NCI-H446 treated with DMSO at 0.1 percent for 48 hours (cell line): Measurements from ENCODE around the gene MCF2L.

Experiments used
- DNase-seq: peaks from one replicate; lab custom pipeline; 2025; lab: John Stamatoyannopoulos, UW

The MCF2L gene

GRCh38 chr13:113114511-113115362 is 145.7 kb downstream of the MCF2L start:
- DNase-seq: no peak

GRCh38 chr13:113115363-113116205 is 146.6 kb downstream of the MCF2L start:
- DNase-seq: no peak

- no peak for DNase-seq
These were observed 147.3 kb downstream of the MCF2L start for GRCh38 chr13:113116206-113116800.

- no peak for DNase-seq
These were observed 147.9 kb downstream of the MCF2L start for GRCh38 chr13:113116871-113117271.

DNA sequence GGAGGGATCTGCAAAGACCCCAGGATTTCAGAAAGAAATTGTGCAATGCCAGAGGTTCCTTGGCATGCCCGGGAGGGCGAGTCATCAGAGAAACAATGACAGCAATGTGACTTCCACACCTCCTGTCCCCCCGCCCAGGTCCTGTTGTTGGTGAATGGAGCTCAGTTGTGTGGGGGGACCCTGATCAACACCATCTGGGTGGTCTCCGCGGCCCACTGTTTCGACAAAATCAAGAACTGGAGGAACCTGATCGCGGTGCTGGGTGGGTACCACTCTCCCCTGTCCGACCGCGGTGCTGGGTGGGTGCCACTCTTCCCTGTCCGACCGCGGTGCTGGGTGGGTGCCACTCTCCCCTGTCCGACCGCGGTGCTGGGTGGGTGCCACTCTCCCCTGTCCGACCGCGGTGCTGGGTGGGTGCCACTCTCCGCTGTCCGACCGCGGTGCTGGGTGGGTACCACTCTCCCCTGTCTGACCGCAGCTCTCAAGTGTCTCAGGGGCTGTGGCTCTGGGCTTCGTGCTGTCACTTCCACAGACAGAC is 148.4 kb downstream of the MCF2L start:
- no peak for DNase-seq

DNA sequence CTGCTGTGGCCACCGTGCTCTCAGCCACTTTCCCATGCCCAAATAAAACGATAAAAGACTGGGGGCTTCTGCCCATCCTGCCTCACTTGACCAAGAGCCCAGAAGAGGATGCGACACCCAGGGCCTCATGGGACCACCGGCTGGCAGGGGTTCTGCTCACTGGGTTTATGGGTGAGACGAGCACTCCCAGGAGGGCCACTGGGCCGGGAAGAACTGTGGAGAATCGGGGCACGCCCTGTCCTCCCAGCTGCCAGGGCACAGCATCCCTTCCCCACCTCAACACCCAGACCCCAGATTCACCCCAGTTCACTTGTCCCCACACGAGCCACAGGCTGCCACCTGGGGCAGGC is 148.9 kb downstream of the MCF2L start:
- DNase-seq: no peak

DNA sequence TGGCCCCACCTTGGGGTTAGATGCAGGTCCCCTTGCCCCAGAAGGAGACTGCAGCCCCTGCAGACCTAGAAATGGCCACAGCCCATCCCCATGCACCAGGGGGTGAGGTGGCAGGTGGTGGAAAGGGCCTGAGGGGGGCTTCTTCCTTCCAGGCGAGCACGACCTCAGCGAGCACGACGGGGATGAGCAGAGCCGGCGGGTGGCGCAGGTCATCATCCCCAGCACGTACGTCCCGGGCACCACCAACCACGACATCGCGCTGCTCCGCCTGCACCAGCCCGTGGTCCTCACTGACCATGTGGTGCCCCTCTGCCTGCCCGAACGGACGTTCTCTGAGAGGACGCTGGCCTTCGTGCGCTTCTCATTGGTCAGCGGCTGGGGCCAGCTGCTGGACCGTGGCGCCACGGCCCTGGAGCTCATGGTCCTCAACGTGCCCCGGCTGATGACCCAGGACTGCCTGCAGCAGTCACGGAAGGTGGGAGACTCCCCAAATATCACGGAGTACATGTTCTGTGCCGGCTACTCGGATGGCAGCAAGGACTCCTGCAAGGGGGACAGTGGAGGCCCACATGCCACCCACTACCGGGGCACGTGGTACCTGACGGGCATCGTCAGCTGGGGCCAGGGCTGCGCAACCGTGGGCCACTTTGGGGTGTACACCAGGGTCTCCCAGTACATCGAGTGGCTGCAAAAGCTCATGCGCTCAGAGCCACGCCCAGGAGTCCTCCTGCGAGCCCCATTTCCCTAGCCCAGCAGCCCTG is 149.4 kb downstream of the MCF2L start:
- no peak for DNase-seq

GRCh38 chr13:113119166-113119821 is 150.3 kb downstream of the MCF2L start:
- DNase-seq: no peak

- no peak for DNase-seq
These were observed 150.8 kb downstream of the MCF2L start for GRCh38 chr13:113119822-113120189.

DNA sequence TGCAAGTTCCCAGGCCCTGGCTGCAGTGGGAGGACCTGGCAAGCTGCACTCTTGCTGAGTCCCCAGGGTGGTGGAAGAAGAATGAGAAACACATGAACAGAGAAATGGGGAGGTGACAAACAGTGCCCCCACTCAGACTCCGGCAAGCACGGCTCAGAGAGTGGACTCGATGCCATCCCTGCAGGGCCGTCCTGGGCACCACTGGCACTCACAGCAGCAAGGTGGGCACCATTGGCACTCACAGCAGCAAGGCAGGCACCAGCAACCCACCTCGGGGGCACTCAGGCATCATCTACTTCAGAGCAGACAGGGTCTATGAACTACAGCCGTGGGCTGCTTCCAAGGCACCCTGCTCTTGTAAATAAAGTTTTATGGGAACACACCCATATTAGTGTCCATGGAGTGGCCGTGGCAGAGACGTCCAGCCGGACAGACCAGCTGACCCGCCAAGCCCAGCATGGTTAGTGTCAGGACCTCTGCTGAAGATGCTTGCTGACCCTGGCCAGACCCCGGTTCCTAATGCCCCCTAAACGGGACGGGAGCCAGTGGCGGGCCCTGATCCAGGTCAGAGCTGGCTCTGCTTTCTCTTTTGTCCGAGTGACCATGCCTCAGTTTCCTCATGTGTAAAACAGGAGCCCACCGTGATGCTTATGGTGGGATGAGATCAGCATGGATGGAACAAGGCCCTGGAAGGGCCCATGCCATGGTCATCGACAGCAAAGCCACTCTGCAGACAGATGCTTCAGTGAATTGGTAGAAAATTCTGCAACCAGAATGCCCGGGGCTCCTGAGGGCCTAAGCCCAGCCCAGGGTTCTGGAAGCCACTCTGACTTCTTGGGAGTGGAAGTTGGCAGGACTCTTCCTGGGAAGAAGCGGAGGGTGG is 151.5 kb downstream of the MCF2L start:
- no peak for DNase-seq

DNA sequence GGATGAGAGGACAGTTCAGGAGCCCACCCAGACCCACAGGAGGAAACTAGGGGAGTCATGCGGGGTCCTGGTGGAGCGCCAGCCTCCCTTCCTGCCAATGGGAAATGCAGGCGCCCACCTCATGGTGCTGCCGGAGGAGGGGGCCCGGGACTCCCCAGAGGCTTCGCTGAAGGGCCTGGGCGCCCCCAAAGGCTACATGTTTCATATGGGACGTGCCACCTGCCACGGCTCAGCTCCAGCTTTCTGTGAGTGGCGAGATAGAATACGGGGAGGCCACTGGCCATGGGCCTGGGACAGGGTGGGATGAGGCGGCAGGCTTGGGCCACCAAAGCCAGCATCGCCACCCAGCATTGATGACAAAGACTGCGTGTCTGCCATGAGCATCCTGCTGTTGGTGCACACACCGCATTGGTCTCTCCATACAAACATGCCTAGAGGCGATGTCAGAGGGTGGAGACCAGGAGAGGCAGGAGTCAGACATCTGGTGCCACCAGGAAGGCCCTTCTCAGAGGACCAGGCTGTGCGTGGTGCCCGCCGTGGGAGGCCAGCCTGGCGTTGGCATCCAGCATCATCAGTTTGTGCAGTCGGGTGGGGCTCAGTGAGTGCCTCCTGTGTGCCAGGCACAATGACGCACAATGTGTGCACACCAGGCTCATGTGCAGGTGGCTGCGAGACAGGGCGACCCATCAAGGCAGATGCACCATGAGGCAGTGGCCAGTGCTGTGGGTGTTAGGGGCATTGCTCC is 152.3 kb downstream of the MCF2L start:
- no peak for DNase-seq

DNA sequence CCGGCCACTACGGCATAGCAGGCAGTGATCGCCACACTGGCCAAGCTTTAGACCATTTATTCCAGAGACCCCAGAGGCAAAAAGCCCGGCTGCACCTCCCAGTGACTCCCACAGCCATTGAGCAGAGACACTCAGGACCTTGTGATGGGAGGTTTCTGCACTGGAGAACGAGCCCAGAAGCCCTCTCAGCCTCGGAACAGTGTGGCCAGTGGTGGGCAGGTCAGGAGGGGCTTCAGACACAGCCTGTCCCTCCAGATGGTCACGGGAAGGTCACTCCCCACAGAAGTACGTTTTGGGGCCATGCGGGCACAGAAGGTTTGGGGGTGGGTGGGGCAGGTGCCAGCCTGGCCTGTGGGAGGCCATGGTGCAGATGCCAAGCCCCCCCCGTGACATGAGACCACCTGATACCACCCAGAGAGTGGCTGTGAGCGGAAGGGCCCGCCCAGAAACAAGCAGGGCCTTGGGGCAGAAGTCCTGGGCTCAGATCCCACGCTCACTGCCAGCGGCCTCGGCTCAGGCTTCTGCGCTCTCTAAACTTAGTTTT is 153.0 kb downstream of the MCF2L start:
- DNase-seq: no peak

DNA sequence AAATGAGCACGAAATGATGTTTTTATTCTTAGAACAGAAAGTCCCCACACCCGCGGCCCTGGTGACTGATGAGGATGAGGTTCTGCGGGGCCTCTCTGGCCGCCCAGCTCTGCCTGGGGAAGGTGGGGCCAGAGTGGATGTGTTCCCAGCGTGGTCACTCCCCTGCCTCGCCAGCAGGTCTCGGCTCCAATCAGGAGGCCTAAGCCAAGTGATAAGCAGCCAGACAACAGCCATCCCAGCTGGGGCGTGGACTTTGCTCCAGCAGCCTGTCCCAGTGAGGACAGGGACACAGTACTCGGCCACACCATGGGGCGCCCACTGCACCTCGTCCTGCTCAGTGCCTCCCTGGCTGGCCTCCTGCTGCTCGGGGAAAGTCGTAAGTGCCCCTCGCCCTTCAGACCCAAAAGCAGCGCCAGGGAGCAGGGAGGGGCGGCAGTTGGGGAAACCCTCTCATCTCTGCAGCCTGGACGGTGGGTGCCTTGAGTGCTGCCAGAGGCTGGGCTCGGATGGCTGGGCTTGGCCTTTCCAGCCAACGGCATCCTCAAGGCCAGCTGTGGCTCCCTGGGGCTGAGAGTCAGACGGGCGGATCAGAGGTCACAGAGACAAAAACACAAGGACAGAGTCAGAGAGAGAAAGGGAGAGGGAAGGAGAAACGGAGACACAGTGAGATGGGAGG is 153.7 kb downstream of the MCF2L start, which contains the start of gene F10:
TSS of gene F10 (plus strand) at position 250 of the 676 bp plus-strand sequence. CDS start at position 307, 57 bp downstream.
- no peak for DNase-seq

DNA sequence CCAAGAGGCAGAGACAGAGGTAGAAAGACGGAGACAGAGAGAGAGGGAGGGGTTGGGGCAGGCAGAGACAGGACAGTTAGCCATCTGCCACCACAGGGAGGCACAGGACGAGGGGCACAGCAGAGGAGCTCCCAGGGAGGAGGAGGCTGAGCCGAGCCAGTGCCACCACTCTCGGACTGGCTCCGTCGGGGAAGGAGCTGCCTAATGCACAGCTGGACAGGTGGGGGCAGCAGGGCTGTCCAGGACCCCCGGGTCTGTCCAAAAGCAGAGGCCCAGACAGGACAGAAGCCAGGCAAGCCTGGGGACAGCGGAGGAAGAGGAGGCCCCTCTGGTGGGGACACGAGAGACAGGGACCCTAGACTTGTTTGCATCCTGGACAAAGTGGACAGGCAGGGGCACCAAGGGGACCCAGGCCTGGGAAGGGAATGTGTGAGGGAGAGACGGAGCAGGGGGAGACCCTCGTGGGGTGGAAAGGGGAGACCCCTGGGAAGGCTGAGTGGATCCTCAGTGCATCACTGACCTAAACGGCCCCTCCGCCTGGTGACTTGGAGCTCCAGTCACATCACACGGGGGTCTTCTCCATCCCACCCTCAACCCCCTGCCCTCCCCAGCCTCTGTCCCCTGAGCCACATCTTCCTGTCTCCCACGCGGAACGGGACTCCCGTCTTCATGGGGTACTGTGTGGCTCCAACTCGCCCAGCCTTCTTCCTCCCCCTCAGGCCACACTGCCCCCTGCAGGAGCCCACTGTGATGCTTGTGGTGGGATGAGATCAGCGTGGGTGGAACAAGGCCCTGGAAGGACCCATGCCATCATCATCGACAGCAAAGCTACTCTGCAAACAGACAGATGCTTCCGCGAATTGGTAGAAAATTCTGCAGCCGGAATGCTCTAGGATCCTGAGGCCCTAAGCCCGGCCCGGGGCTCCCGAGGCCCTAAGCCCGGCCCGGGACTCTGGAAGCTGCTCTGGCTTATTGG is 154.5 kb downstream of the MCF2L start:
- DNase-seq: no peak

DNA sequence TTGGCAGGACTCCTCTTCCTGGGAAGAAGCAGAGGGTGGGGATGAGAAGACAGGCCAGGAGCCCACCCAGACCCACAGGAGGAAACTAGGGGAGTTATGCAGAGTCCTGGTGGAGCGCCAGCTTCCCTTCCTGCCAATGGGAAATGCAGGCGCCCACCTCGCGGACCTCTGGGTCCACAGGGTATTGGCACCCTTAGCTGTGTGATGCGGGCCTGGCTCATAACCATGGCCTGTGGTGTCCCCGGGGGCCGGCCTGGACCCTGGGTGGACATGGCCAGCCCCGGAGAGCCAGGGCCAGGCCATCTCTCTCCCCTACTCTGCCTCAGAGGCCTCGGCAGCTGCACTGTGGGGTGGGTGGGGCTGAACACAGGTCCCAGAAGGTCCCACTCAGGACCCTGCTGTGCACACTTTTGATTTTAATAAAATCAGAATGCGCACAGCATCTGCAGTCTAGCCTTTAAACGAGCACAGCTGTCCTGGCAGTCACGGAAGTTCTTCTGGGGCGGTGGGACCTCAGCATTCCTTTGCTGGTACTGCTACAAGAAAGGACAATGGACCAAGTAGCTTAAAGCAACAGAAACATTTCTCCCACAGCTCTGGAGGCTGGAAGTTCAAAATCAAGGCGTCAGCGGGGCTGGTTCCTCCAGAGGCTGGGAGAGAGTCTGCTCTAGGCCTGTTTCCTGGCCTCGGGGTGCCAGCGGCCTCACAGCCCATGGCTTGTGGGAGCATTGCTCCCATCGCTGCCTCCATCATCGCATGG is 155.4 kb downstream of the MCF2L start:
- no peak for DNase-seq

DNA sequence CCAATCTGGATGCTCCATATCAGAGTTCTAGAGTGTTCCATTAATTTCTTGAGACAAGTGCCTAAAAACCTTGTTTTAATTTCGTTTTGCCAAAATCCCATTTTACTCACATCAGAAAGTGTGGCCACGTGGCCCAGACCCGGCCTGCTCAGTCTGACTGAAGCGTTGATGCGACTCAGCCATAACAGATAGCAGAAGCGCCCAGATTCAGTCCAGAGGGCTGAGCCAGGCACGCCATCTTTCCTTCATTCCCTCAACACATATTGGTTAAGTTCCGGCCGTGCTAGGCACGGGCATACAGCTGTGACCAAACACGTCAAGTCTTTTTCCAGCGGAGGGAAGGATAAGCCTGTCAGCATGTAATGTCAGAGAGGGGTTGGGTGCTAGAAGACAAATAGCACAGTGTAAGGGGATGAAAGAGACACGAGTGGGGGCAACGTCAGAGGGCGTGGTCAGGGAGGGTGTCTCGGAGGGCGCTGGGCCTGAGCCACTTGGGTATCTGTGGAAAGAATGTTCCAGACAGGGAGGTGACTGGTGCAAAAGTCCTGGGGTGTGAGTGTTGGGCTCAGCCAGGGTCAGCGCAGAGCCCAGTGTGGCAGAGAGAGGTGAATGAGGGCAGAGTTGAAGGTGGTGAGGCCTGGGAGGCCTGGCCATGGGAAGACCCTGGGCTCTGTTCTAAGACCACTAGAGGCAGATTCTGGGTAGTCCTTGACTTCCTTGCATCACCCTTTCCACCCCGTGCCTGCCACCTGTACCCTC is 156.7 kb downstream of the MCF2L start:
- DNase-seq: no peak
